Kidney capillary endothelial cell (primary cell): Measurements from ENCODE around the gene ST8SIA5.
A peak's percentile ranks its signal among the peaks of the same experiment; 100 is the strongest.

Source experiments
- DNase-seq: peaks from one replicate; pipeline ENCODE4 v3.0.0-alpha.2; 2018; ENCODE audit warnings: low spot score

Gene ST8SIA5

DNA sequence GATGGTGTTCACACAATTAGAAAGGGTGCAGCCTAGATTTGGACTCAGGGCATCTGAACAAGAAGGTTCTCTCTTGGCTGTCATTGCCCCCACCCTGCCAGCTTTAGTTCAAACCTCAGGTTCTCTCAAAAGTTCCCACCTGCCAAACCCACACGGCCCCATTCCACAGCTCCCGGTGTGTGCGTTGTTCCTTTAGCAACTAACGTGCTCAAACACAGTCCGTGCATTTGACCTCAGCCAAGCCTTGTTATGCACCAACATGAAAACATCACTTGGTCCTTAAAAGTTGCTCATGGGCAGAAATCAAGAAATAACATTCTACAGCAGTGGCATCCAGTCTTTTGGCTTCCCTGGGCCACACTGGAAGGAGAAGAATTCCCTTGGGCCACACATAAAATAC, 131.8 kb downstream of the ST8SIA5 start:
- no peak for DNase-seq

DNA sequence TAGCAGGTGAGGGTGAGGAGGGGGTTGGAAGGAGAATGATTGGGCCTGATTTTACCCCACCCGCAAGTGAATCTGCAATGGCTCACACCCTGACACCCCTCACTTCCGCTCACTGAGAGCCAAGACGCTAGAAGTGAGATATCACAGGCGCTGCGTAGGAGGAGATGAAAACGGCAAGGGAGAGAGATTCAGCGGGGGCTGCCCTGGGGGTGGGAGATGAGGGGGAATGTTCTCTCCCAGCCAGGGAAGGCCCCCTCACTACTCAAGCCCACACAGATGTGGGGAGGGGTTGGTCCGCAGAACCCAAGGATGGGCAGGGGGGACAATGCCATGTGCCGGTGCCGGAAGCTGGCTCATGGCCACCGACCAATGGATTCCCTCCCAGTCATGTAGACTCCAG, 132.7 kb downstream of the ST8SIA5 start:
- DNase-seq, result no peak

DNA sequence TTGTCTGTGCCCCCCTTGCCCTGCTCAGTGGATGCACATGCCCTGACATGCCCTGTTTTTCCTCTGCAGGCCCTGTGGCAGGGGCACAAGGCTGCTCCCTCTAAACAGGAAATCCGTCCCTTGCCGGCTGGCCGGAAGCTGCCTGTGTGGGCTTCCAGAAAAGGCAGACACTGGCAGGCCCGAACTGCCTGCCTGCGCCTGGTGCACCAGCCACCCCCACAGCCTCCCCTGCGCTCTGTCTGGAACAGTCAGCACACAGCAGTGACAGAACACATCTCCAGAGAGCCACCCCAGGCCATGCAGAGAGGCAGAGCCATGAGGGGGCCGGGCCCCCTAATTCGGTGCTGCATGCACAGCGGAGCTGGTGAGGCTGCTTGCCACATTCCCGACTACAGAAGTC, 133.3 kb downstream of the ST8SIA5 start:
- DNase-seq, result peak; percentile 83

DNA sequence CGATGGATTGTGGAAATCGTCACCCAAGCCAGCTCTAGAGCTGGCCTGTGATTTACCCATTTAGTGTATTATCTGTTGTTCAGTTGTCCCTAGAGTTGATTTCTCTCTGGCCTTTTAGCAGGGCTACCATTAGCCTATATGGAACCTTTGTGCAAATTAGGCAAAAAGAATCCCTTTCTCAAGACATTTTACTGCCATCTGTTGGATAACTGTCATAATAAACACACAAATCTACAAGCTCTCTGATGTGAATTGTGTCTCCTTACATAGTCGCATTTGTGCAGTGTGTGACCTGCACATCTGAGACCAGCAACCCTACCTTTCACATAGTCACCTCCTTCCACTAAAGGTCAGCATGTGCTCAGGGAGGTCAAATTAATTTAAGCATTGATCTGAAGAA, 133.9 kb downstream of the ST8SIA5 start:
- peak; percentile 36 for DNase-seq

DNA sequence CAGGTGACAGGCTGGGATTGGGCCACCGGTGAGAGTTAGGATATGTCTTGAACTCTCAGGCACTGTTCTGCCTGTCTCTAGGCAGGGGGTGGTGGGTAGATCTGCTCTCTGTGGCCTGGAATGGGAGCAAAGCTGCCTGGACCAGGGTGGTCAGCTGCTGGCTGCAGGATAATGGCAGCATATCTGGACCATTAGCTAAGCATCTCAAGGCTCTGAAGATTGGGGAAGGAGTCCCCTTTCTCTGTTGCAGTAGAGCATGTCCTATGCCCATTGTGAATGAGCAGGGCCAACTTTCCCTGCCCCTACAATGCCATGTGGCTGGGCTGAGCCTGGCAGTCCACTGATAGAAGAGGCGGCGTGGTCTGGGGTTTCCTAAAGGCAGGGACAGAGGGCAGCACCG, 134.4 kb downstream of the ST8SIA5 start:
- DNase-seq, result no peak

DNA sequence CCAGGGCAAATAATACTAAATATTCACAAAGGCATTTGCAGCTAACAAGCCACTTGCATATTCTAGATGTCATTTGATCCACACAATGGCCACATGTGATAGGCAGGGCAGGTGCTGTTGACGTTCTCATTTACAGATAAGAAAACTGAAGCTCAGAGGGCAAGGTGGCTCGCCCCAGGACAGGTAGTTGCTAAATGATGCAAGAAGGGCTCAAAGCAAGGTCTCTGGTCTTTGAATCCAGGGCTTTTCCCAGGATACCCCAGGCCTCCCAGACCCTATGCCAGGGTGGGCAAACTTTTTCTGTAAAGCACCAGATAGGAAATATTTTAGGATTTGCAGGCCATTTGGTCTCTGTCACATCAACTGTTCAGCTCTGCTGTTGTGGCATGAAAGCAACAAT, 135.0 kb downstream of the ST8SIA5 start:
- DNase-seq, result no peak

DNA sequence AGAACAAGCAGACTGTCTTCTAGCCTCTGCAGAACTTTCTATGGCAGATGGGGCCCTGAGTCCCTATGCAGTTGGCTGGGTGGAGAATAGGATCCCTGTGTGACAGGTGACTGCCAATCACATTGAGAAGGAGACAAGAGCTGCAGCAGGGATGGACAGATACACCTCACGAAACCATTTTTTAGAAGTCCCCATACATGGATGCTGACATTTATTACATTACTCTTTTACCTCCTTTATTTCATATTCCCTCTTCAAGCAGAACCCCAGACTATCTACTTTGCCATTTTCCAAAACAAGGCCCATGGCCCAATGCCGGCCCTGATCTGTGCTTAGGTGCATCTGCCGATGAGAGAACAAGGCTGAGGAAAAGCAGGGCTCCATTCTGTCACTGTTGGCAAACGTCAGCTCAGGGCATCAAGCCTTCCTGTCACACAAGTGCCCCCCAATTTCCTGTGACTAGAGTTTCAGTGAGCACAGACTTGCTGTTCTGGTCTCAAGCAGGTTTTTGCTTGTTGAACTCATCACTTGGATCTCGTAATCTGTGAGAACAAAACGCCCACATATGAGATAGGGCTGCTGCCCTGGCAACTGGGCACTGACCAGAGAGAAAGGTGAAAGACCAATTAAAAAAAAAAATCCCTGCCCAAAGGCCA, 135.6 kb downstream of the ST8SIA5 start:
- DNase-seq, result no peak

DNA sequence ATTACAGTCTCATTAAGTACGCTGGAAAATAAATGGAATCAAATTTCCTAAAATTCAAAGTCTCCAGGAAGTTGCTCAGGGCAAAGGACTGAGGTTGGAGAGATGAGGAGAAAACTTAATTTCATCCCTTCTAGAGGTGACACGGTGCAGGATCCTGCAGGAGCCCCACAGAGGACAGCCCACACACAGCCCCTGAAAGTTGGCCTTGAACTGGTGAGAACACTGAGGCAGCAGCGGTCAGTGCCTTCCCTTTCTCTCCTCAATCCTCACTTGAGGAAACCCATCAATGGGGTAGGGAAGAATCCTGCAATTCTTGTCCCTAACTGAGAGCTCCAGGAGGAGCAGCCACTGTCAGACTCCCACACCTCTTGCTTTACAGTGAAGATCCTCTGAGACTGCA, 137.3 kb downstream of the ST8SIA5 start:
- no peak for DNase-seq
